Measurements from ENCODE around the gene FGD3.

FGD3 gene

DNA sequence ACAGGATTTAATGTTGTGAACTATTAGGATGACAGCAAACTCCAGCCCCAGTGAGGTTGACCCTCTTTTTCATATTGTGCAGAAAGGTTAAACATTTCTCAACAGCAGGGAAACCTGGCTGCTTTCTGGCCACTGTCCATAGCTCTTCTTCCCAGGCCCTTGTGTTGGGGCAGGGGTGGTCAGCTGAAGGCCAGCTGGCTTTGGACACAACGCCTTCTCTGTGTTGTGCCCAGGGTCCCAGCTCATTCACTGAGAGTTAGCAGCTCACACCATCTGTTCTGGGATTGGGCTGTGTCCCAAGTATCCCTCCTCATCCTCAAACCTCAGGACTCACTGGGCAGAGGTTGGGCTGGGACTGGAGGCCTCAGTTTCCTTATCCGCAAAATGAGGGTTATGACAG lies 1.3 kb downstream of the FGD3 start:
- H3K4me1 ChIP-seq (ENCODE audit: low read depth, poor library complexity, severe bottlenecking), result peaks cover 5% of the 10 kb centered on the region
- no peak overlapping the region for H3K4me2 ChIP-seq
- no peaks in the 10 kb centered on the region for H3K36me3 ChIP-seq (ENCODE audit: insufficient read depth)
- H3K9ac ChIP-seq, result no peak overlapping the region
- TF ChIP-seq CTCF (conservative IDR thresholded peaks at IDR 0.05; ENCODE audit: low read depth, low read length), result no peak
- H3K79me2 ChIP-seq (ENCODE audit: insufficient read depth, low read depth), result no peaks in the 10 kb centered on the region
- no peaks in the 10 kb centered on the region for H3K27me3 ChIP-seq (ENCODE audit: insufficient read depth, low read depth)
- no peak overlapping the region for H3K4me3 ChIP-seq (IDR thresholded peaks at IDR 0.05; ENCODE audit: insufficient read depth, low read depth, low read length)
- H3K27ac ChIP-seq, result no peak overlapping the region
- H2AFZ ChIP-seq (ENCODE audit: low read depth), result no peak overlapping the region
- no peaks in the 10 kb centered on the region for H4K20me1 ChIP-seq (ENCODE audit: insufficient read depth)

- no peak overlapping the region for H3K27ac ChIP-seq
- no peaks in the 10 kb centered on the region for H3K27me3 ChIP-seq (ENCODE audit: insufficient read depth, low read depth)
- no peak overlapping the region for H3K9ac ChIP-seq
- H2AFZ ChIP-seq (ENCODE audit: low read depth), result no peak overlapping the region
- TF ChIP-seq CTCF (conservative IDR thresholded peaks at IDR 0.05; ENCODE audit: low read depth, low read length), result no peak
- no peaks in the 10 kb centered on the region for H3K79me2 ChIP-seq (ENCODE audit: insufficient read depth, low read depth)
- H3K36me3 ChIP-seq (ENCODE audit: insufficient read depth), result no peaks in the 10 kb centered on the region
- peaks cover 13% of the 10 kb centered on the region for H3K4me1 ChIP-seq (ENCODE audit: low read depth, poor library complexity, severe bottlenecking)
- no peak overlapping the region for H3K4me2 ChIP-seq
- H3K4me3 ChIP-seq (IDR thresholded peaks at IDR 0.05; ENCODE audit: insufficient read depth, low read depth, low read length), result no peak overlapping the region
- no peaks in the 10 kb centered on the region for H4K20me1 ChIP-seq (ENCODE audit: insufficient read depth)
These were observed 2.1 kb downstream of the FGD3 start for GRCh38 chr9:92949266-92949982.

GRCh38 chr9:92950359-92950955 lies 3.1 kb downstream of the FGD3 start:
- Histone ChIP-seq H3K36me3 (ENCODE audit: insufficient read depth) (no peaks in the 10 kb centered on the region), H2AFZ (ENCODE audit: low read depth) (no peak overlapping the region), H3K27me3 (ENCODE audit: insufficient read depth, low read depth) (no peaks in the 10 kb centered on the region), H3K27ac (no peak overlapping the region), H3K9ac (no peak overlapping the region), H4K20me1 (ENCODE audit: insufficient read depth) (no peaks in the 10 kb centered on the region), H3K4me3 (IDR thresholded peaks at IDR 0.05; ENCODE audit: insufficient read depth, low read depth, low read length) (no peak overlapping the region), H3K4me1 (ENCODE audit: low read depth, poor library complexity, severe bottlenecking) (peaks cover 24% of the 10 kb centered on the region), H3K4me2 (no peak overlapping the region), H3K79me2 (ENCODE audit: insufficient read depth, low read depth) (no peaks in the 10 kb centered on the region)
- no peak for TF ChIP-seq CTCF (conservative IDR thresholded peaks at IDR 0.05; ENCODE audit: low read depth, low read length)

DNA sequence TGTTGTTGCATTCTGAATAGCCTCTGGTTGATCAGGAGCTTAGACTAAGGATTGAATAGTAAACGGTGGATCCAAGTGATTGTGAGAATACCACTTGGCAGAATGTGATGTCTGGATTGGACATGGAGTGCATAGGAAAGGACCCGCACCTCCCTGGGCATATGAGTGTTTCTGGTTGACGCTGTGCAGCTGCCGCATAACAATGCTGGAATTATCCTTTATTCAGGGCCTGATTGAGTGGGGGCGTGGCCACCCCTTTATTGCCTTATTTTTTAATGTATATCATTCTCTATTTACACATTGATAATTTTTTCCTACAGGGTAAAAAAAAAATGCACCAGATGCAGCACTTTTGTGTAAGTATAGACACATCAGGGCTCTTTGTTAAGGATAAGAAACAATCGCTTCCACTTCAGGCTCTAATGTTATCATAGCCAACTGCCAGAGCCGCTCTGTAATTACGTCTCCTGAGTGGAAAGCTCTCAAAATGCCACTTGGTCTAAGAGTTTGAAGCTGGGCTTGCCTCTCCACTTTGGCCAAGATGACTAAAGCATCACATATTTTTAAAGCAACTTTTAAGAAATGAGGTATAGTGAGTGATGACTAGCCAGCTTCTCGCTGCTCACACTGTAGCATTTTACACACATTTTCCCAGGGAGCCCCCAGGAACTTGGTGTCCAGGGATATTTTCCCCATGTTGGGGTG lies 5.7 kb downstream of the FGD3 start:
- peak overlapping the region; percentile 60; the same call in 1 of the 2 replicates for H2AFZ ChIP-seq (ENCODE audit: low read depth)
- no peak overlapping the region for H3K9ac ChIP-seq
- H3K4me1 ChIP-seq (ENCODE audit: low read depth, poor library complexity, severe bottlenecking), result peaks cover 45% of the 10 kb centered on the region
- TF ChIP-seq CTCF (conservative IDR thresholded peaks at IDR 0.05; ENCODE audit: low read depth, low read length), result no peak
- peak overlapping the region; percentile 57 for H3K4me2 ChIP-seq
- H3K27ac ChIP-seq, result no peak overlapping the region; the same call in 1 of the 2 replicates
- no peaks in the 10 kb centered on the region for H3K79me2 ChIP-seq (ENCODE audit: insufficient read depth, low read depth)
- H3K4me3 ChIP-seq (IDR thresholded peaks at IDR 0.05; ENCODE audit: insufficient read depth, low read depth, low read length), result no peak overlapping the region
- no peaks in the 10 kb centered on the region for H4K20me1 ChIP-seq (ENCODE audit: insufficient read depth)
- no peaks in the 10 kb centered on the region for H3K27me3 ChIP-seq (ENCODE audit: insufficient read depth, low read depth)
- H3K36me3 ChIP-seq (ENCODE audit: insufficient read depth), result no peaks in the 10 kb centered on the region
